ENCODE data around the gene SLC24A4. TPM values are rescaled to one million over a fixed set of nuclear protein-coding genes. Genes with fewer than 3 reads are reported as not detected.

Gene SLC24A4
- total and polyA plus RNA-seq, 2 of the 4 experiments (the other 2 are of a cell fraction): not detected

DNA sequence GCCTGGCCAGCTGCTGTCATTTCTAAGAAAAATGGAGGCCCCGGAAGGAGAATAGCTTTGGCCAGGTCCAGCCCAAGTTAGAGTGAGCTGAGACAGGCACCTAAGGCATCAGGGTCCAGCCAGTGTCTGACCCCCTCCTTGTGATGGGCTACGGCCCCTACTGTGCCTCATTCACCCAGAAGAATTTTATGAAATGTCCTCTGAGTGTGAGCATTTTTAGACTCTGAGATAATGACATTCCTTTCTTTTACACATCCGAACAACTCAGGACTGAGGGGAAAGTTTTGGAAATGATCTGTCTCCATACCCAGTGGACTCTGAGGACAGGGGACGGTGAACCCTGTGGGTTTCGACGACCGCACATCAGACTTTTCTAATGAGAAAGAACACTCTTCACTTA lies 50.4 kb downstream of the SLC24A4 start:
- POLR2A ChIA-PET (ENCODE audit: unreplicated experiment): no interaction called here
- BruUV-seq (replicated peaks): no TSS peak
- DNase-seq: no peak
- Histone ChIP-seq H3K9me1 (ENCODE audit: insufficient read depth, low read length) (no peaks in the 10 kb centered on the region), H2AFZ (replicated peaks; ENCODE audit: low read length, poor library complexity) (no peak overlapping the region), H2AK9ac (replicated peaks; ENCODE audit: low read depth, low read length, poor library complexity) (no peak overlapping the region), H2BK20ac (ENCODE audit: low read depth, low read length) (no peak overlapping the region), H4K8ac (ENCODE audit: low read depth in 2 of 2, low read length in 2 of 2) (no peak overlapping the region), H2BK5ac (ENCODE audit: low read depth, low read length, poor library complexity, severe bottlenecking) (no peak overlapping the region), H3K9ac (ENCODE audit: low read depth, low read length) (no peak overlapping the region), H3K9me3 (ENCODE audit: control insufficient read depth, insufficient read depth, low read length) (no peaks in the 10 kb centered on the region), H3K4me1 (ENCODE audit: control insufficient read depth, insufficient read depth, low read length) (no peaks in the 10 kb centered on the region), H3K79me1 (ENCODE audit: low read depth in 1 of 2, low read length in 2 of 2) (no peaks in the 10 kb centered on the region), H3K36me3 (ENCODE audit: control insufficient read depth, insufficient read depth, low read length) (no peaks in the 10 kb centered on the region), H3K27ac (ENCODE audit: insufficient read depth, low read length) (no peak overlapping the region), H3K4me3 (ENCODE audit: insufficient read depth, low read depth, low read length) (no peak overlapping the region), H3K23ac (ENCODE audit: low read depth, low read length) (no peak overlapping the region), H4K91ac (ENCODE audit: insufficient read depth, low read depth, low read length) (no peak overlapping the region), H2BK15ac (ENCODE audit: low read depth, low read length) (no peak overlapping the region), H4K20me1 (ENCODE audit: insufficient read depth, low read length) (no peaks in the 10 kb centered on the region), H3K56ac (ENCODE audit: extremely low read depth, insufficient read depth, low read length) (no peak overlapping the region), H2BK120ac (ENCODE audit: low read depth, low read length) (no peak overlapping the region), H4K5ac (ENCODE audit: low read depth, low read length) (no peak overlapping the region), H3K14ac (replicated peaks; ENCODE audit: low read depth, low read length) (no peak overlapping the region), H3K4ac (ENCODE audit: low read depth, low read length) (no peak overlapping the region), H3K18ac (ENCODE audit: low read depth, low read length) (no peak overlapping the region), H2AK5ac (ENCODE audit: low read depth, low read length) (no peak overlapping the region), H3K4me2 (ENCODE audit: low read depth, low read length) (no peak overlapping the region), H3K27me3 (ENCODE audit: control insufficient read depth, insufficient read depth, low read length) (peaks cover 35% of the 10 kb centered on the region)
- TF ChIP-seq, protein P1, sequence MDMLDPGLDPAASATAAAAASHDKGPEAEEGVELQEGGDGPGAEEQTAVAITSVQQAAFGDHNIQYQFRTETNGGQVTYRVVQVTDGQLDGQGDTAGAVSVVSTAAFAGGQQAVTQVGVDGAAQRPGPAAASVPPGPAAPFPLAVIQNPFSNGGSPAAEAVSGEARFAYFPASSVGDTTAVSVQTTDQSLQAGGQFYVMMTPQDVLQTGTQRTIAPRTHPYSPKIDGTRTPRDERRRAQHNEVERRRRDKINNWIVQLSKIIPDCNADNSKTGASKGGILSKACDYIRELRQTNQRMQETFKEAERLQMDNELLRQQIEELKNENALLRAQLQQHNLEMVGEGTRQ (IDR thresholded peaks at IDR 0.05; ENCODE audit: low read depth, low read length): no peak
- TF ChIP-seq CHD1 (IDR thresholded peaks at IDR 0.05; ENCODE audit: low read depth, low read length): no peak
- no CpG with 5 or more reads among the region's 7 CpGs for WGBS, 2 experiments (ENCODE audit: extremely low coverage in 2 of 2, insufficient read length in 1 of 2)
- dilution Hi-C loops (cut with HindIII; ENCODE audit: low sequenced_read_pairs, unreplicated experiment) (no loop called here), intact Hi-C loops (cut with micrococcal nuclease) (no loop called here), in situ Hi-C loops (cut with MboI; ENCODE audit: low sequenced_read_pairs) (no loop called here)
- ATAC-seq (ENCODE audit: low read depth): no peak; the same call in 1 of the 2 replicates
- CTCF ChIA-PET: no interaction called here

Measured in IMR-90 (cell line).